IMR-90 (cell line): Measurements from ENCODE around the gene SLC27A4. TPM values are rescaled to one million over a fixed set of nuclear protein-coding genes. Genes with fewer than 3 reads are reported as not detected.

Experiments used
- ATAC-seq: fragments of 200-7000 bp; cut with Tn5 transposase; 2 replicates; pipeline ENCODE4 v1.9.1; 2020; ENCODE audit warnings: low read depth, mild to moderate bottlenecking, moderate library complexity
- BruUV-seq: library from RNA; stranded (reverse); fragments of 400-500 nt; replicated peaks from 2 replicates; lab custom pipeline; 2021; lab: Mats Ljungman, UMichigan
- CTCF ChIA-PET: fragments of 300-600 bp; formaldehyde crosslinking; extraction: SDS; loops from one replicate; lab custom pipeline; 2021; ENCODE audit warnings: antibody characterized with exemption; lab: Yijun Ruan, JAX
- POLR2A ChIA-PET: fragments of 300-600 bp; sonication (Branson Sonifier 250); formaldehyde crosslinking; loops from one replicate; lab custom pipeline; 2022; ENCODE audit warnings: antibody characterized with exemption; ENCODE audit not compliant: unreplicated experiment; lab: Charles Lee
- DNase-seq: peaks from one replicate; pipeline ENCODE4 v3.0.0; 2013
- H2AFZ ChIP-seq: replicated peaks from 2 replicates; pipeline ENCODE3; 2013; ENCODE audit warnings: low read length, mild to moderate bottlenecking; ENCODE audit not compliant: poor library complexity
- H2AK5ac ChIP-seq: 2 replicates; pipeline ENCODE4 v1.6.1; 2013; ENCODE audit warnings: low read depth, low read length, inconsistent platforms
- H2AK9ac ChIP-seq: replicated peaks from 2 replicates; pipeline ENCODE3; 2013; ENCODE audit warnings: mild to moderate bottlenecking, low read depth, low read length, moderate library complexity; ENCODE audit not compliant: poor library complexity
- H2BK120ac ChIP-seq: 2 replicates; pipeline ENCODE4 v1.6.1; 2013; ENCODE audit warnings: low read depth, low read length, inconsistent platforms
- H2BK15ac ChIP-seq: 3 replicates; pipeline ENCODE4 v1.6.1; 2013; ENCODE audit warnings: low read depth, low read length, inconsistent platforms
- H2BK20ac ChIP-seq: 2 replicates; pipeline ENCODE4 v1.6.1; 2013; ENCODE audit warnings: low read depth, mild to moderate bottlenecking, inconsistent platforms, low read length, moderate library complexity
- H2BK5ac ChIP-seq: 2 replicates; pipeline ENCODE4 v1.6.1; 2013; ENCODE audit warnings: mild to moderate bottlenecking, low read depth, low read length, inconsistent platforms; ENCODE audit not compliant: poor library complexity, severe bottlenecking
- H3K14ac ChIP-seq: replicated peaks from 2 replicates; pipeline ENCODE4 v1.6.1; 2013; ENCODE audit warnings: low read depth, low read length, inconsistent platforms
- H3K18ac ChIP-seq: 2 replicates; pipeline ENCODE4 v1.6.1; 2013; ENCODE audit warnings: low read depth, low read length, control low read depth
- H3K23ac ChIP-seq: 2 replicates; pipeline ENCODE4 v1.6.1; 2013; ENCODE audit warnings: low read depth, low read length, inconsistent platforms
- H3K27ac ChIP-seq: 2 replicates; pipeline ENCODE4 v1.5.1; 2013; ENCODE audit warnings: mild to moderate bottlenecking, control low read depth, low read length; ENCODE audit not compliant: insufficient read depth
- H3K27me3 ChIP-seq: 2 replicates; pipeline ENCODE4 v1.6.1; 2013; ENCODE audit warnings: low read length; ENCODE audit not compliant: control insufficient read depth, insufficient read depth
- H3K36me3 ChIP-seq: 2 replicates; pipeline ENCODE4 v1.6.1; 2013; ENCODE audit warnings: low read length, mixed read lengths; ENCODE audit not compliant: control insufficient read depth, insufficient read depth
- H3K4ac ChIP-seq: 2 replicates; pipeline ENCODE4 v1.6.1; 2013; ENCODE audit warnings: low read depth, low read length, inconsistent platforms
- H3K4me1 ChIP-seq: 2 replicates; pipeline ENCODE4 v1.6.1; 2013; ENCODE audit warnings: low read length, mixed read lengths; ENCODE audit not compliant: control insufficient read depth, insufficient read depth
- H3K4me2 ChIP-seq: 2 replicates; pipeline ENCODE4 v1.6.1; 2013; ENCODE audit warnings: low read depth, mild to moderate bottlenecking, control low read depth, low read length, moderate library complexity
- H3K4me3 ChIP-seq: 2 replicates; pipeline ENCODE4 v1.5.1; 2013; ENCODE audit warnings: low read depth, mild to moderate bottlenecking, control low read depth, low read length, moderate library complexity; ENCODE audit not compliant: insufficient read depth
- H3K56ac ChIP-seq: 2 replicates; pipeline ENCODE4 v1.6.1; 2013; ENCODE audit warnings: low read length, inconsistent platforms; ENCODE audit not compliant: insufficient read depth; ENCODE audit errors: extremely low read depth
- H3K79me1 ChIP-seq, 2 experiments: 2 replicates each; pipeline ENCODE4 v1.6.1; 2013; ENCODE audit warnings: low read length in 2 of 2, inconsistent platforms in 1 of 2, low read depth in 1 of 2
- H3K9ac ChIP-seq: 2 replicates; pipeline ENCODE4 v1.6.1; 2013; ENCODE audit warnings: low read depth, low read length, control low read depth
- H3K9me1 ChIP-seq: 2 replicates; pipeline ENCODE4 v1.6.1; 2013; ENCODE audit warnings: low read length, inconsistent platforms; ENCODE audit not compliant: insufficient read depth
- H3K9me3 ChIP-seq: 2 replicates; pipeline ENCODE4 v1.6.1; 2013; ENCODE audit warnings: low read length; ENCODE audit not compliant: control insufficient read depth, insufficient read depth
- H4K20me1 ChIP-seq: 2 replicates; pipeline ENCODE4 v1.6.1; 2013; ENCODE audit warnings: low read length, inconsistent platforms; ENCODE audit not compliant: insufficient read depth
- H4K5ac ChIP-seq: 2 replicates; pipeline ENCODE4 v1.6.1; 2013; ENCODE audit warnings: mild to moderate bottlenecking, low read depth, low read length, control low read depth
- H4K8ac ChIP-seq, 2 experiments: 2 replicates each; pipeline ENCODE4 v1.6.1; 2013; ENCODE audit warnings: low read depth in 2 of 2, low read length in 2 of 2, control low read depth in 1 of 2, inconsistent platforms in 1 of 2
- H4K91ac ChIP-seq: 2 replicates; pipeline ENCODE4 v1.6.1; 2013; ENCODE audit warnings: low read depth, low read length, inconsistent platforms; ENCODE audit not compliant: insufficient read depth
- FOS ChIP-seq: fragments of 150-350 bp; IDR thresholded peaks from 2 replicates; pipeline ENCODE4 v1.6.1; 2016; ENCODE audit warnings: low read depth, low read length
- NFE2L2 ChIP-seq: fragments of 150-350 bp; IDR thresholded peaks from 2 replicates; pipeline ENCODE4 v1.6.1; 2016; ENCODE audit warnings: low read depth, mild to moderate bottlenecking, low read length
- POLR2A ChIP-seq: IDR thresholded peaks from 2 replicates; pipeline ENCODE4 v1.6.1; 2012; ENCODE audit warnings: mild to moderate bottlenecking, low read depth, low read length
- RFX5 ChIP-seq: IDR thresholded peaks from 2 replicates; pipeline ENCODE4 v1.8.0; 2012; ENCODE audit warnings: low read depth, mild to moderate bottlenecking, low read length, moderate library complexity
- USF2 ChIP-seq: fragments of 150-350 bp; IDR thresholded peaks from 2 replicates; pipeline ENCODE4 v1.6.1; 2017; ENCODE audit warnings: mild to moderate bottlenecking, antibody characterized with exemption, low read length, low read depth
- WGBS, 2 experiments: methylation state at CpG; one replicate each; pipeline versions ENCODE4 v1.1.5 to v1.1.7; 2013; ENCODE audit warnings: missing lambda C conversion rate in 2 of 2; ENCODE audit not compliant: insufficient read length in 1 of 2; ENCODE audit errors: extremely low coverage in 2 of 2; 5-methylcytosine and 5-hydroxymethylcytosine counted together
- dilution Hi-C: fragments of 300-500 bp; cut with HindIII; formaldehyde crosslinking; loops from one replicate; pipeline ENCODE4 v1.14.3; 2018; ENCODE audit warnings: low sequenced_read_pairs; ENCODE audit not compliant: unreplicated experiment
- in situ Hi-C: fragments of 300-500 bp; cut with MboI; formaldehyde crosslinking; loops from 3 replicates; pipeline ENCODE4 v1.14.3; 2019; ENCODE audit warnings: low sequenced_read_pairs, inconsistent platforms, mixed read lengths
- intact Hi-C: fragments of 100-400 bp; cut with micrococcal nuclease; formaldehyde crosslinking; loops from 2 replicates; pipeline ENCODE4 v1.10.0; 2022
- polyA plus RNA-seq, 3 experiments: library from polyadenylated mRNA; depleted of rRNA; stranded (reverse); fragments of >200 nt; gene quantifications; 2 replicates each; pipeline ENCODE4 v1.2.3, GENCODE V29; 2012; ENCODE audit warnings: low replicate concordance in 1 of 3
- total RNA-seq: library from RNA; depleted of rRNA; stranded (reverse); fragments of >200 nt; gene quantifications from 2 replicates; pipeline ENCODE4 v1.2.3, GENCODE V29; 2012

The SLC27A4 gene
- total and polyA plus RNA-seq, 2 of the 4 experiments (the other 2 are of a cell fraction) = 9.7 to 13.7 TPM

GRCh38 chr9:128309551-128309950, 30.8 kb upstream of the SLC27A4 start:
- intact Hi-C loops (no loop called here), in situ Hi-C loops (no loop called here), dilution Hi-C loops (no loop called here)
- TF ChIP-seq RFX5 (no peak), FOS (no peak), NFE2L2 (no peak), POLR2A (no peak), USF2 (no peak)
- Histone ChIP-seq H3K9me1 (peaks cover 11% of the 10 kb centered on the region; the same call in 1 of the 2 replicates), H2BK20ac (no peak overlapping the region), H3K18ac (no peak overlapping the region), H2AFZ (no peak overlapping the region), H3K9me3 (no peaks in the 10 kb centered on the region), H3K79me1 (peaks cover 0 to 3% of the 10 kb centered on the region in 2 experiments; a peak in 2 of 4 replicates), H2AK9ac (no peak overlapping the region), H4K20me1 (peaks cover 4% of the 10 kb centered on the region), H3K23ac (no peak overlapping the region), H3K36me3 (peaks cover 30% of the 10 kb centered on the region), H3K4me1 (peaks cover 7% of the 10 kb centered on the region), H3K56ac (no peak overlapping the region), H3K4me3 (no peak overlapping the region), H4K8ac (no peak overlapping the region), H4K5ac (no peak overlapping the region), H4K91ac (no peak overlapping the region), H2BK15ac (no peak overlapping the region), H3K4me2 (no peak overlapping the region), H2AK5ac (no peak overlapping the region), H3K27me3 (no peaks in the 10 kb centered on the region), H3K4ac (no peak overlapping the region), H2BK120ac (no peak overlapping the region), H3K9ac (no peak overlapping the region), H3K14ac (no peak overlapping the region), H2BK5ac (no peak overlapping the region), H3K27ac (no peak overlapping the region)
- ATAC-seq (no peak), DNase-seq (no peak)
- CTCF ChIA-PET = no interaction called here
- BruUV-seq = no TSS peak
- WGBS, 2 experiments = 97% methylated on average over 11 of the region's 16 CpGs; no CpG with 5 or more reads in 1 of the 2 experiments
- POLR2A ChIA-PET = no interaction called here
